ENCODE results near the gene SMIM43.

DNA sequence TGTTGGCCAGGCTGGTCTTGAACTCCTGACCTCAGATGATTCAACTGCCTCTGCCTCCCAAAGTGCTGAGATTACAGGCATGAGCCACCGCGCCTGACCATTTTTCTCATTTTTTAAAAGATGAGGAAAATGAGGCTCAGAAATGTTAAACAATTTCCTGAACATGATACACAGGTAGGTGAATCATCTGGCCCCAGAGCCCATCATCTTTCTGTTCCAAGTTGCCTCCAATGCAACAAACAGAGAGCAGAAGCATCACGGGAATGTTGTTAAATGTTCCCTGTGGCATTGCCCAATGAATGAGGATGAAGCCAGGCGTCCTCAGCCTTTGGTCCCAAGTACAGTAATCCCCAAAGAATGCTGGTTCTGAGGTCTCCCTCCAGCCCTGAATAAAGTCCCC lies 36.9 kb downstream of the SMIM43 start:
- no peak for TF ChIP-seq TEAD4 (IDR thresholded peaks at IDR 0.05; ENCODE audit: low read depth, low read length)
- TF ChIP-seq, protein P1, sequence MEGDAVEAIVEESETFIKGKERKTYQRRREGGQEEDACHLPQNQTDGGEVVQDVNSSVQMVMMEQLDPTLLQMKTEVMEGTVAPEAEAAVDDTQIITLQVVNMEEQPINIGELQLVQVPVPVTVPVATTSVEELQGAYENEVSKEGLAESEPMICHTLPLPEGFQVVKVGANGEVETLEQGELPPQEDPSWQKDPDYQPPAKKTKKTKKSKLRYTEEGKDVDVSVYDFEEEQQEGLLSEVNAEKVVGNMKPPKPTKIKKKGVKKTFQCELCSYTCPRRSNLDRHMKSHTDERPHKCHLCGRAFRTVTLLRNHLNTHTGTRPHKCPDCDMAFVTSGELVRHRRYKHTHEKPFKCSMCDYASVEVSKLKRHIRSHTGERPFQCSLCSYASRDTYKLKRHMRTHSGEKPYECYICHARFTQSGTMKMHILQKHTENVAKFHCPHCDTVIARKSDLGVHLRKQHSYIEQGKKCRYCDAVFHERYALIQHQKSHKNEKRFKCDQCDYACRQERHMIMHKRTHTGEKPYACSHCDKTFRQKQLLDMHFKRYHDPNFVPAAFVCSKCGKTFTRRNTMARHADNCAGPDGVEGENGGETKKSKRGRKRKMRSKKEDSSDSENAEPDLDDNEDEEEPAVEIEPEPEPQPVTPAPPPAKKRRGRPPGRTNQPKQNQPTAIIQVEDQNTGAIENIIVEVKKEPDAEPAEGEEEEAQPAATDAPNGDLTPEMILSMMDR (IDR thresholded peaks at IDR 0.05; ENCODE audit: control extremely low read depth in 1 of 3, insufficient read depth in 1 of 3, low read depth in 1 of 3, low read length in 3 of 3), result no peak

Data from H1 (cell line).